Thoracic aorta (tissue), 2 donors: ENCODE measurements around the gene MACROD1. TPM values are rescaled to one million over a fixed set of nuclear protein-coding genes. Genes with fewer than 3 reads are reported as not detected.

Experiments used
- ATAC-seq: fragments of 150-250 bp; one replicate; pipeline ENCODE4 v1.8.0; 2017; ENCODE audit warnings: low read depth; ENCODE audit not compliant: insufficient number of reproducible peaks, low FRiP score
- DNase-seq: peaks from one replicate; pipeline ENCODE4 v3.0.0-alpha.2; 2020; ENCODE audit warnings: low spot score
- H3K27ac ChIP-seq, 2 donors: fragments of 200-600 bp; sonication (generic); 1 replicate in 1 of 2; 2 replicates in 1 of 2; pipeline ENCODE4 v1.5.1; 2016; ENCODE audit warnings: mild to moderate bottlenecking in 2 of 2, moderate library complexity in 2 of 2
- H3K27me3 ChIP-seq: fragments of 200-600 bp; sonication (generic); replicated peaks from 2 replicates; pipeline ENCODE4 v1.6.0; 2016; ENCODE audit warnings: mild to moderate bottlenecking; ENCODE audit not compliant: insufficient read depth
- H3K36me3 ChIP-seq: fragments of 200-600 bp; sonication (generic); one replicate; pipeline ENCODE4 v1.5.1; 2016
- H3K4me1 ChIP-seq, 2 donors: fragments of 200-600 bp; sonication (generic); 1 replicate in 1 of 2; 2 replicates in 1 of 2; pipeline versions ENCODE4 v1.5.1 to v1.6.0; 2016; ENCODE audit warnings: low read depth in 2 of 2, mild to moderate bottlenecking in 1 of 2; ENCODE audit not compliant: control insufficient read depth in 1 of 2
- H3K4me3 ChIP-seq: fragments of 200-600 bp; sonication (generic); 2 replicates; pipeline ENCODE4 v1.5.1; 2016; ENCODE audit warnings: mild to moderate bottlenecking
- H3K9me3 ChIP-seq: fragments of 200-600 bp; sonication (generic); 2 replicates; pipeline ENCODE4 v1.5.1; 2016
- total RNA-seq, 2 donors: library from RNA; depleted of rRNA; stranded (reverse); fragments of >200 nt; gene quantifications; one replicate each; pipeline versions ENCODE4 v1.1.0 to v1.2.3, GENCODE V29; 2016
- TF ChIP-seq, protein P1 (sequence below): fragments of 200-600 bp; sonication (generic); IDR thresholded peaks from one replicate; pipeline ENCODE4 v1.5.1; 2019; ENCODE audit warnings: antibody characterized with exemption

The MACROD1 gene
- total RNA-seq, 2 donors from 2014 or later = 15.8 to 17.6 TPM

DNA sequence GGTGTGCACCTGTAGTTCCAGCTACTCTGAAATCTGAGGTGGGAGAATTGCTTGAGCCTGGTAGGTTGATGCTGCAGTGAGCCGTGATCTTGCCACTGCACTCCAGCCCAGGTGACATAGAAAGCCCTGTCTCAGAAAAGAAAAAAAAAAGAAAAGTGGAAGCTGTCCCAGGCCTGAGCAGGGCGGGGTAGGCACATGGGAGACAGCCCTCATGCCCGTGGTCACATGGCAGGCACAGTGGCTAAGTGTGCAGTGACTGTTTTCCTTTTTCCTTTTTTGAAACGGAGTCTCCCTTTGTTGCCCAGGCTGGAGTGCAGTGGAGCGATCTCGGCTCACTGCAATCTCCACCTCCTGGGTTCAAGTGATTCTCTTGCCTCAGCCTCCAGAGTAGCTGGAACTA lies 171.9 kb downstream of the MACROD1 start:
- TF ChIP-seq, protein P1, sequence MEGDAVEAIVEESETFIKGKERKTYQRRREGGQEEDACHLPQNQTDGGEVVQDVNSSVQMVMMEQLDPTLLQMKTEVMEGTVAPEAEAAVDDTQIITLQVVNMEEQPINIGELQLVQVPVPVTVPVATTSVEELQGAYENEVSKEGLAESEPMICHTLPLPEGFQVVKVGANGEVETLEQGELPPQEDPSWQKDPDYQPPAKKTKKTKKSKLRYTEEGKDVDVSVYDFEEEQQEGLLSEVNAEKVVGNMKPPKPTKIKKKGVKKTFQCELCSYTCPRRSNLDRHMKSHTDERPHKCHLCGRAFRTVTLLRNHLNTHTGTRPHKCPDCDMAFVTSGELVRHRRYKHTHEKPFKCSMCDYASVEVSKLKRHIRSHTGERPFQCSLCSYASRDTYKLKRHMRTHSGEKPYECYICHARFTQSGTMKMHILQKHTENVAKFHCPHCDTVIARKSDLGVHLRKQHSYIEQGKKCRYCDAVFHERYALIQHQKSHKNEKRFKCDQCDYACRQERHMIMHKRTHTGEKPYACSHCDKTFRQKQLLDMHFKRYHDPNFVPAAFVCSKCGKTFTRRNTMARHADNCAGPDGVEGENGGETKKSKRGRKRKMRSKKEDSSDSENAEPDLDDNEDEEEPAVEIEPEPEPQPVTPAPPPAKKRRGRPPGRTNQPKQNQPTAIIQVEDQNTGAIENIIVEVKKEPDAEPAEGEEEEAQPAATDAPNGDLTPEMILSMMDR = no peak
- no peaks in the 10 kb centered on the region for H3K27me3 ChIP-seq
- H3K4me1 ChIP-seq = peaks cover 0 to under 1% of the 10 kb centered on the region in 2 donors
- H3K36me3 ChIP-seq = peaks cover 30% of the 10 kb centered on the region
- DNase-seq (no peak), ATAC-seq (no peak)
- no peaks in the 10 kb centered on the region for H3K9me3 ChIP-seq
- H3K4me3 ChIP-seq = no peak overlapping the region
- no peak overlapping the region for H3K27ac ChIP-seq

DNA sequence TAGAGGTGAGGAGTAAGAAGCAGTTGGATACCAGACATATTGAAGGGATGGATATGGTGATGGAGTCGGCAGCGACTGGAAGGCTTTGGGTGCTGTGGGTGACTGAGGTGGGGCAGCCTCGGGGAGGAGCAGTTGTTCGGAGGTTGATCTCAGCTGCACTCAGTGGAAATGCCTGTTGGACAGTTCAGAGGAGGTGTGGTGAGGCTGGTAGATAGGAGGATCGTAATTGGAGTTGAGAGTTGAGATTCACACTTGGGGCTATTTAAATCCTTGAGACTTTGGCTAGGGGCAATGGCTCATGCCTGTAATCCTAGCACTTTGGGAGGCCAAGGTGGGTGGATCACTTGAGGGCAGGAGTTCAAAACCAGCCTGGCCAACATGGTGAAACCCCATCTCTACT lies 172.8 kb downstream of the MACROD1 start:
- TF ChIP-seq, protein P1 = no peak
- Histone ChIP-seq H3K27me3 (no peaks in the 10 kb centered on the region), H3K27ac (no peak overlapping the region), H3K4me3 (no peak overlapping the region), H3K4me1 (no peaks in the 10 kb centered on the region), H3K36me3 (peaks cover 32% of the 10 kb centered on the region), H3K9me3 (no peaks in the 10 kb centered on the region)
- no peak for ATAC-seq
- DNase-seq = no peak

DNA sequence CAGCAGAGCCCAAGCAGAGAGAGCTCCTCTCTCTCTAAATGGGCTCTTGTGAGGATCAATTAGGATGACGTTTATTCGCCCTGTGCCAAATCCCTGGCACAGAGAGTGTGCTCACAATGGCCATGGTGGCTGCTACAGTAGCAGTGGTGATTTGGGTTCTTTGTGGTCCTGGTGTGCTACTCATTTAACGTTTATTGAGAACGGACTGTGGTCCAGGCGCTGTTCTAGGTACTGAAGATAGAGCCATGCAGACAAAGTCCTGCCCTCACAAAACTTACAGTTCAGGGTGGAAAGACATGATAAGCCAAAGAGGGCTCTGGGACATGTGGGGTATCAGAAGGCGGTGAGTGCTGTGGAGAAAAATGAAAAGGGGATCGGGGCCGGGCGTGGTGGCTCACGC lies 174.4 kb downstream of the MACROD1 start:
- ATAC-seq (no peak), DNase-seq (no peak)
- Histone ChIP-seq H3K36me3 (peaks cover 22% of the 10 kb centered on the region), H3K4me1 (peaks cover 10 to 11% of the 10 kb centered on the region in 2 donors), H3K4me3 (no peak overlapping the region), H3K9me3 (no peaks in the 10 kb centered on the region), H3K27ac (no peak overlapping the region), H3K27me3 (no peaks in the 10 kb centered on the region)
- TF ChIP-seq, protein P1 = no peak

GRCh38 chr11:63986932-63987513 lies 178.9 kb downstream of the MACROD1 start:
- no peaks in the 10 kb centered on the region for H3K27me3 ChIP-seq
- DNase-seq (no peak), ATAC-seq (no peak)
- H3K36me3 ChIP-seq = peaks cover 18% of the 10 kb centered on the region
- peaks cover 11 to 16% of the 10 kb centered on the region in 2 donors for H3K4me1 ChIP-seq
- peak overlapping the region in 1 of 2 donors; percentile 77 for H3K27ac ChIP-seq
- peak overlapping the region; percentile 95 for H3K4me3 ChIP-seq
- TF ChIP-seq, protein P1 = no peak
- H3K9me3 ChIP-seq = no peaks in the 10 kb centered on the region

DNA sequence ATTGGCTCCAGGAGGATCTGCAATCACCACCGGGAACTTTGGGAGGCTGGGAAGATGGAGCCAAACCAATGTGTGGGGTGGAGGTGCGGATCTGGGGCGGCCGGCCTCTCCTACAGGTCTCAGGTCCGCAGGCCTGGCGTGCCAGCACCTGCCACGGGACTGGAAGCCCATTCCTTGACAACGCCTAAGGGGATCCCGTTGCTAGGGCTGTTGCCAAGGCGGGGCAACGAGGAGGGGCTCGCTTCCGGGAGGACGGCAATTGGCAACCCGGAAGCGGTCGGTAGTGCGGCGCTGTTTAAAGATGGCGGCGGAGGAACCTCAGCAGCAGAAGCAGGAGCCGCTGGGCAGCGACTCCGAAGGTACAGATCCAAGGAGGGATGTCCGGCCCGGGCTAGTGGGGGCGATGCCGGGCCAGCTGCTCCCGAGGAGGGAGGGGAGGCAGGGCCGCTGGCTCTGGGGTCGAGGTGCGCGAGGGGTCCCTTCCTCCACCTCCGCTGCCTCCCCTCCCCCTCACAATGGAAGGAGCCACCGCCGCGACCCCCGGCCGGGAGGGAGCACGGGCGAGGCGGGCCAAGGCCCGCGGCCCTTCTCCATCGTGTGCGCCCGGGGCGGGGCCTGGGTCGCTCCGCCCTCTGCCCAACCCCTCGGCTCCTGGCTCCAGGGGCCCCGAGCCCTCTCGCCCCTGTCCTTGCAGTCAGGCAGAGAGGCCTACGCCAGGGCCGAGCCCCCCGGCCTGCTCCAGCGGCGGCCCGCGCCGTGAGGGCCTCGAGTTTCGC lies 179.6 kb downstream of the MACROD1 start, which contains the start of gene OTUB1:
TSS of gene OTUB1 (plus strand) at position 283 of the 776 bp plus-strand sequence. CDS start at position 302, 19 bp downstream.
- Histone ChIP-seq H3K4me1 (peaks cover 11 to 16% of the 10 kb centered on the region in 2 donors), H3K9me3 (no peaks in the 10 kb centered on the region), H3K36me3 (peaks cover 15% of the 10 kb centered on the region), H3K27ac (peak within 1 kb of the TSS; percentile 77 to 85), H3K4me3 (peak within 1 kb of the TSS; percentile 95), H3K27me3 (no peaks in the 10 kb centered on the region)
- TF ChIP-seq, protein P1 = no peak
- ATAC-seq (peak; percentile 65), DNase-seq (peak; percentile 73)
